Measurements from ENCODE around the gene LVRN.

LVRN gene

DNA sequence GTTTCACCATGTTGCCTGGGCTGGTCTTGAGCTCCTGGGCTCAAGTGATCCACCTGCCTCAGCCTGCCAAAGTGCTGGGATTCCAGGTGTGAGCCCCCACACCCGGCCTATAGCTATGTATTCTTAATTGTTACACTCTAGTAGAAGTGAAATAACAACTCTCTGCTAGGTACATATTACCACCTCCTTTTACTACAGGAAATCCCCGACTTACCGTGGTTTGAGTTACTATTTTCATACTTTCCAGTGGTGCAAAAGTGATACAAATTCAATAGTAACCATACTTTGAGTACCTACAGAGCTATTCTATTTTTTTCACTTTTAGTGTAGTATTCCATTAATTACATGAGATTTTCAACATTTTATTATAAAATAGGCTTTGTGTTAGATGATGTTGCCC lies 70.7 kb downstream of the LVRN start:
- no peak for DNase-seq

DNA sequence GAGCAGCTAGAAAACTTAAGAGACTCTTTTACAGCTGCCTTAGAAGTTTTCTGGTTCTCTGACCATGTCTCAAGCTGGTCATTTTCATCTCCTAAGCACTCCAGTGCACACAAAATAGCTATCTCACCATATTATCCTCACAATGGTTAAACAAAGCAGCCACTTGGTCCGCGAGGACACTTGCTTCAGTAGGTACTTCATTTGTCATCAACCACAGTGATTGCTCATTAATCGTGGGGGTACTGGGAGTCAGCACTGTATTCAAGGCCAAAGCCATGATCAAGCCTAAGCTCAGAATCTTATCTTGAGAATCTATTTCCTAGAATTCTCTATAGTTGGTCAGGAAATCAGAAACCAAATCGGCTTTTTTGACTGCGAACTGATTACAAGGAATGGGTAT lies 72.8 kb downstream of the LVRN start:
- no peak for DNase-seq

DNA sequence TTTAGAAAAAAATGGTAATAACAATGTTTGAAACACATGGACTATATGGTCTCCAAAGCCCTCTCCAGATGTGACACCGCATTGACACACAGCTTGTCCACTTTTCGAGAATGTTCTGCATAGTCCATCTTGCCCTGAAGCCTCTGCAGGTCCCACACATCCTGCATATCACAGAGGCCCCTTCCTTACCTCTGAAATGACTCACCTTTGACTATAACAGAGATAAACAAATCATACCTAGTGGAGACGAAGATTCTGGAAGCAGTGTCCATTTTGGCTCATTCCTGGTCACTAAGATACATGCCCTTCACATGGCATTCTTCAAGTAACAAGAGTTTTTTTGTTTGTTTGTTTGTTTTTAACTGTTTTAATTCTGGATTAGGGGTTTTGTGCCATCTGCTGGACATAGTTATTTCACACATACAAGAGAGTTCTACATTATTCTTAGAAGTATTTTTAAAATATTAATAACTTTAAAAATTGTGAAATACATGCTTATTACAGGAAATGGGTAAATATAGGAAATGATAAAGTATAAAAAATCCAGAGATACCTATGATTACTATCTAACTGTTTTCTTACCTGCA lies 75.1 kb downstream of the LVRN start:
- no peak for DNase-seq

DNA sequence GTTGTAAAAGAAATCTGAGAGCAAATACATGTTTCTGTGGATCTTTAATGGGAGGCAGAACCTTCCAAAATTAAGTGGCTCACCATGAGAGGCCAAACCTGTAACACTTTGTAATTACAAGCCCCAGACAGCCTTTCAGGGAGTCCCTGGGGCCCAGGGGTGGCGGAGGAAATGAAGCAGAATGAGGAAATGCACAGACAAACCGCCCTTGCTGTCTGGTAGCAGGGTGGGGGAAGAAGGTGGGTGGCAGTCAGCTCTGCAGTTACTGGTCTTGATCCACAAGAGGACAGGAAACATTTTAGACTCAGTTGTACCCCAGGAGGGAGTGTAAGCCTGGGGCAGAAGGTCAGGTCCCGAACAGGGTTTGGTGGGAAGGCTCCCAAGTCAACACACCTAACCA lies 76.5 kb downstream of the LVRN start:
- no peak for DNase-seq

DNA sequence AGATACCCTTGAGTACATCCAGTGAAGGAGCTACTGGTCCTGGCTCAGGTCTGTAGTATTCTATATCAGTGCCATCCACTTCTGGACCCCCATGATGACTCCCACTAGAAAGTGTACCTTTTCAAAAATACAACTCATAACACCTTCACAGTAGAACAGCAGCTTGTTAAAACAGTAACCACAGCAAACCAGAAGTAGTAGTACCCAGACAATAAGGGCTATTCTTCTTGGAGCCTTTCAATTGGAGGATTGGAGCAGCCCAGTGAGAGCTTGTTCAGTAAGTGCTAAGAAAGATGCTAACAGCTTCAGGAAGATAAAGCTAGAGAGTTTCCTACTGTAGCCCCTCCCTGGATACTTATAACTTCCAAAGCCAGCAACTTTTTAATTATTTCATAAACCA lies 80.1 kb downstream of the LVRN start:
- no peak for DNase-seq

DNA sequence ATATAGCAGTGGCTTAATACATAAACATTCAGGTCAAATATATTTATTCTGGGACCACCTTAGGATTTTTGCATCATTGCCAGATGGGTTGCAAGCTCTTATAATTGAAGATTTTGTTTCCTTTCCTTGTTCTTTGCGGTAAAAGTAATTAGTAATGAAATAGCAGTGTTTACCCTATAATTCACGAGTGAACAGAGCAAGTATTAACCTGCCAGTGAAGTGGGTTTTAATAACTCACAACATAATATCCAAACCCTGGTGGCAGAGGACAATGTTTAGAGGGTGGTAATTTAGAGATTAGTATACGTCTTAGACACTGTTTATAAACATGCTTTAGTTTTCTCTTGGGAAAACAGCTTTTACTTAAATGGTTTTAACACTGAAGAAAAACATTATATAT lies 81.8 kb downstream of the LVRN start:
- no peak for DNase-seq

DNA sequence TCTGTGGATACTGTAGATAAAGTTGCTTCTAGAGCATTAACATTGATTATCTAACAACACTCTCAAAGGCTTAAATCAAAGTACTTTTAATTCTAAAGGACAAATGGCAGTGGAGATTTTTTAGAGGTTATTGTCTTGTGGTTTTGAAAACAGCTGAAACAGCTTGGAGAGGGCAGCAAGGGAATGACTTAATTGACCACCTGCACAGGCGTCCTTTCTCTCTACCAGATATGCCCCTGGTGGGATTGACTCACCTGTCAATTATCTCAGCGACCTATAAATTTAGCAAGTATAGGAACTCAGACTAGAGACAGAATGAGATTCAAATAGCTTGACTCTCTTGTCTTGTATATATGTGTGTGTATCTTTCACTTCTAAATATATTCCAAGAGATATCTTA lies 83.5 kb downstream of the LVRN start:
- no peak for DNase-seq

DNA sequence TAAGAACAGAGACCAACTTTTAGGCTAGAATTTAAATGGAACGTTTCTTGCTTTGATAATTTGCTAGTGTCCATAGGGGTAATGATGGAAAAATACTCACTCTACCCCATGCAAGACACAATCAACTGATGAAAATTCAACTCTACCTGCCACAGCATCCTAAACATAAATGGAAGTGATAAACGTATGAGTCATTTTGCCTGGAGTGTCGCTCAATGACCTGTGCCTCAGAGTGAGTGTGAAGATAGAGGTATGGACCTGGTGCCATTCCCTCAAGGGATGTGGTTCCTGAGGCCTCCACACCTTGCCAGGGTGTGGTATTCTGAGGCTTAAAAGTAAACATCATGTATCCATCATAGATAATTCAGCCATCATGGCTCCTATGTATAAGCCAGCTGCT lies 84.0 kb downstream of the LVRN start:
- DNase-seq = no peak

DNA sequence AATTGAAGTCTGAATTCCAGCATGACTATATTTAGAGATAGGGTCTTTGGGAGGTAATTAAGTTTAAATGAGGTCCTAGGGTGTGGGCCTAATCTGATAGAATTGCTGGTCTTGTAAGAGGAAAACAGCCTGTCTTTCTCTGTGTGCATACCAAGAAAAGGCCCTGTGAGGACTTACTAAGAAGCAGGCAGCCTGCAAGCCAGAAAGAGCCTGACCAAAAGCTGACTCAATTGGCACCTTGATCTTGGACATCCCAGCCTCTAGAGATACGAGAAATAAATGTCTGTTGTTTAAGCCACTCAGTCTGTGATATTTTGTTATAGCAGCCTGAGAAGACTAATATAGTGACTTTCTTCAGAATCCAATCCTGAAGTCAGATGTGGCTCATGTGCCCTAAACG lies 84.5 kb downstream of the LVRN start:
- DNase-seq = no peak

DNA sequence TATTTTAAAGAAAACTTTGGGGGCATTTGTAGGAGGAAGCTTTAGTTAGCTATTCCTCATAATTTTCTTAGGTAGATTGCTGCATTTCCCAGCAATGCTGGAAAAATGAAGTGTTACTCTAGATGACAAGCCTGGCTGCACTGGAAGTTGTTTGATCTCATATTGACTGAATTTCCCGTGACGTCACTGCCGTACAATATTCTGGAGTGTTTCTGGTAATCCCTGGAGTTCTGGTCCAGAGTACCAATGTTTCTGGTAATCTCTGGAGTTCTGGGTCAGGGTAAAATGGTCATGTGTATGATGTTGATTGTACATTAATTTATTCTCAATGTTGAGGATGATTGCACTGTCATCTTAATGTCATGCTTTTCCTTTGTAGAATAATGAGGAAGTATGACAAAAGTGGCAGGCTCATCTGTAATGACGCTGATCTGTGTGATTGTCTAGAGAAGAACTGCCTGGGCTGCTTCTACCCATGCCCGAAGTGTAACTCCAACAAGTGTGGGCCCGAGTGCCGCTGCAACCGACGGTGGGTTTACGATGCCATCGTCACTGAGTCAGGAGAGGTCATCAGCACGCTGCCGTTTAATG lies 96.2 kb downstream of the LVRN start:
- no peak for DNase-seq

DNA sequence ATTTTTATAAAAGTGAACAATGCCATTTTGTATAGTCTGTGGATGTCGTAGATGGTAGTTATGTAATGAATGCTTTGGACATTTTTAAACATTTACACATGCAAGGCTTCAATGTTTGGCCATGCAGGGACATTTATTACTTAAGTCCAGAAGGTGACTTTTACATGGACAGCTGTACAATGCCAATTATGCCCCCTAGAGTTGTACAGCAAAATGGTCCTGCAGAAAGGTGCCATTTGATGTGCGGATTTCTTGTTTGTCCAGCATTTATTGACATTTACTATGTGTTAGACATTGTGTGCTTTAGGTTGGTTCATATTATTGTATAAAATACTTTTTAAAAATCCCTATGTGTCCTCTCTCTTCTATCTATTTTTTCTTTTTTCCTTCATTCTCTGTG lies 100.1 kb downstream of the LVRN start:
- DNase-seq = no peak

DNA sequence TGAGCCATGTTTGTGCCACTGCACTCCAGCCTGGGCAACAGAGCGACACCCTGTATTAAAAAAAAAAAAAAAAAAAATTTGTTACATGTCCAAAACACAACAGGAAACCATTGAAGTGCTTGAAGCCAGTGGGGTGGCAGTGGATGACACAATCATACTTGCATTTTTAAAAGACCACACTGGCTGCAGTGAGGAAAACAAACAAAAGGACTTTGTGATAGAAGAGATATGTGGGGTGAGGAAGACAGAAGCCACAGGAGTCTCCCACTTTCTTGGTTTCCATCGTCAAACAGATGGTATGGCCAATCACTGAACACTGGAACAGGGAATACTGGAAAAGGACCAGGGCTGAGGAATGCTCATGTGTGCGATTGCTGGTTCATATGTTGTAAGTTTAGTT lies 101.7 kb downstream of the LVRN start:
- DNase-seq = no peak

DNA sequence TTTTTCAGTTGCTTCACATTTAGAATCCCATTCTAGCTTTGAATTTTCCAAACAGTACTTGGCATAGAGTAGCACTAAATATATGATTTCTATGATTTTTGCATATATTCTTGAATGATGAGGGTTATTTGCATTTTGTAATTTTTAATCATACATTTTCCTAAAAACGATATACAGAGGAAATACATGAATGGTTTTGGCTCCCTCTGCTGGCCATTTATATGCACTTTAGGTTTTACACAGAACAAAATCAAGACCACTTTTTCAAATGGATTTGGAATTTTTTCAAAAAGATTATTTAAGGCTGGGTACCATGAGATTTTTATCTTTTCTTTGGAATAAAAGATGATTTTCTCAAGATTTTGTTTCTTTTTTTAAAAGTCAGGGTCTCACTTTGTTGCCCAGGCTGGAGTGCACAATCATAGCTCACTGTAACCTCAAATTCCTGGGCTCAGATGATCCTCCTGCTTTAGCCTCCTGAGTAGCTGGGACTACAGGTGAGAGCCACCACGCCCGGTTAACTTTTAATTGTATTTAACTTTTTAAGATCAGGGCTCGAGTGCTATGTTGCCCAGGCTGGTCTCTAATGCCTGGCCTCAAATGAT lies 105.9 kb downstream of the LVRN start:
- peak; percentile 64 for DNase-seq

DNA sequence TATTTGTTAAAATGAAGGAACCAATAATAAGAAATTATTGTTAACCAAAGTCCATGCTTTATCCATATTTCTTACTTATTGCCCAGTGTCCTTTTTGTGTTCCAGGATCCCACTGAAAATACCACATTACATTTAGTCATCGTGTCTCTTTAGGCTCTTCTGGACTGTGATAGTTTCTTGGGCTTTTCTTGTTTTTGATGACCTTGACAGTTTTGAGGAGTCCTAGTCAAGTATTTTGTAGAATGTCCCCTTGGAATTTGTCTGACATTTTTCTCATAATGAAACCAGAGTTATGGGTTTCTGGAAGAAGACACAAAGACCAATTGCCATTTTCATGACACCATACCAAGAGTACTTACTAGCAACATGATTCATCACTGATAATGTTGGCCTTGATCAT lies 108.9 kb downstream of the LVRN start:
- DNase-seq = no peak

DNA sequence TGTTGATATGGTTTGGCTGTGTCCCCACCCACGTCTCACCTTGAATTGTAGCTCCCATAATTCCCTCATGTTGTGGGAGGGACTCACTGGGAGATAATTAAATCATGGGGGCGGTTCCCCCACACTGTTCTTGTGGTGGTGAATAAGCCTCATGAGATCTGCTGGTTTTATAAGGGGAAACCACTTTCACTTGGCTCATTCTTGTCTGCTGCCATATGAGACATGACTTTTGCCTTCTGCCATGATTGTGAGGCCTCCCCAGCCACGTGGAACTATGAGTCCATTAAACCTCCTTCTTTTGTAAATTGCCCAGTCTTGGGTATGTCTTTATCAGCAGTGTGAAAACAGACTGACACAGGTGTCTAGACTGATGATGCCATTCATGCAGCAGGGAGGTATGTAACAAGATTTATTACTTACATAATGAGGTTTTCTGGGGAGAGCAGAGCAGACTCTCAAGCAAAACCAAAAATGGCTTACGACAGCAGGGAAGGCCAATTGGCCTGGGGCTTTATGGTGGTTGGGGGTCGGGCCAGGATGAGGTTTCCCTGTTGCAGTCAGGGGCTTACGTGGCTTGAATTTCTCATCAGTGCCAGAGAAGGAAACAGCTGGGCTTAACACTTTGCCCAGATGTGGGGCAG lies 113.0 kb downstream of the LVRN start:
- DNase-seq = peak; percentile 9

DNA sequence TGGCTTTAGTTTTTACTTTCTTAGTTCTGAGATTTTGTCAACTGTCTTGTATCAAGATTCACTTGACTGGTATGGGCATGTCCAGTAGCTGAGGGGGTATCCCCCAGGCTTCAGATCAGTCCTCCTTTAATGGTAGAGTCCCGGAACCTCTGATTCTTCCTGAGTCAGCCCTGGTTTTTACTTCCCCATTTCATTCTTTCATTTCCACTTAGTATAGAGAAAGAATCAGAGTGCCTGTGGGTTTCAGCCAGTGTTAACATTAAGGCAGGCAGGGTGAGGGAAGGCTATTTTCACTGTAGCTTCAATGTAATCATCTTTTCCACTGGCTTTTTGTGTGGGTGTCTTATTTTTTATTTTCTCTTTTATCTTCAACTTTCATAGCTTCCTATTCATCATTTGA lies 114.2 kb downstream of the LVRN start:
- DNase-seq = no peak

All from fibroblast of upper back skin (primary cell).